ENCODE data around the gene KAT5. TPM values are rescaled to one million over a fixed set of nuclear protein-coding genes. Genes with fewer than 3 reads are reported as not detected.
"Not testable (repeated sequence)": the region's sequence is repeated elsewhere in the genome, so short reads cannot be mapped to it uniquely, and the experiment has no call there.

The KAT5 gene
- polyA plus RNA-seq, 1 donor from 2014 or later: 102 TPM

GRCh38 chr11:65685981-65686380 is 26.1 kb upstream of the KAT5 start:
- no peak overlapping the region for H3K4me2 ChIP-seq (ENCODE audit: low read length)
- no peak overlapping the region for H2AFZ ChIP-seq (ENCODE audit: low read depth, low read length)
- H3K9me2 ChIP-seq (ENCODE audit: insufficient read depth, low read length): no peaks in the 10 kb centered on the region
- no peaks in the 10 kb centered on the region for H3F3A ChIP-seq (ENCODE audit: insufficient read depth, low read length, poor library complexity, severe bottlenecking)
- no peak overlapping the region for H3K4me3 ChIP-seq (ENCODE audit: low read length)
- no peak for TF ChIP-seq EP300 (conservative IDR thresholded peaks at IDR 0.05; ENCODE audit: poor library complexity, severe bottlenecking)
- TF ChIP-seq POLR2AphosphoS5 (IDR thresholded peaks at IDR 0.05): no peak
- TF ChIP-seq RAD21 (conservative IDR thresholded peaks at IDR 0.05): no peak
- TF ChIP-seq EZH2 (IDR thresholded peaks at IDR 0.05; ENCODE audit: borderline replicate concordance, insufficient read depth, low read length, poor library complexity, severe bottlenecking): no peak
- TF ChIP-seq MXI1 (conservative IDR thresholded peaks at IDR 0.05; ENCODE audit: poor library complexity, severe bottlenecking): no peak
- no peak for TF ChIP-seq REST (IDR thresholded peaks at IDR 0.05; ENCODE audit: borderline replicate concordance)
- TF ChIP-seq SMC3 (conservative IDR thresholded peaks at IDR 0.05; ENCODE audit: poor library complexity): no peak
- H3K9ac ChIP-seq (ENCODE audit: low read length): no peak overlapping the region
- no peaks in the 10 kb centered on the region for H3K27me3 ChIP-seq (ENCODE audit: insufficient read depth, low read depth, low read length)
- H3K9me3 ChIP-seq (ENCODE audit: low read length): no peaks in the 10 kb centered on the region
- no peaks in the 10 kb centered on the region for H4K20me1 ChIP-seq (ENCODE audit: insufficient read depth)
- H3K27ac ChIP-seq (ENCODE audit: low read length): no peak overlapping the region
- no peaks in the 10 kb centered on the region for H3K79me2 ChIP-seq (replicated peaks; ENCODE audit: insufficient read depth, low read length)
- no peaks in the 10 kb centered on the region for H3K36me3 ChIP-seq (ENCODE audit: insufficient read depth, low read length)

GRCh38 chr11:65691847-65692246 is 20.2 kb upstream of the KAT5 start:
- H3K4me2 ChIP-seq (ENCODE audit: low read length); H4K20me1 ChIP-seq (ENCODE audit: insufficient read depth); H3K9me2 ChIP-seq (ENCODE audit: insufficient read depth, low read length); H2AFZ ChIP-seq (ENCODE audit: low read depth, low read length); H3F3A ChIP-seq (ENCODE audit: insufficient read depth, low read length, poor library complexity, severe bottlenecking); H3K27ac ChIP-seq (ENCODE audit: low read length); H3K4me3 ChIP-seq (ENCODE audit: low read length); H3K36me3 ChIP-seq (ENCODE audit: insufficient read depth, low read length); H3K9me3 ChIP-seq (ENCODE audit: low read length); H3K27me3 ChIP-seq (ENCODE audit: insufficient read depth, low read depth, low read length); H3K9ac ChIP-seq (ENCODE audit: low read length); H3K79me2 ChIP-seq (replicated peaks; ENCODE audit: insufficient read depth, low read length): not testable (repeated sequence)

GRCh38 chr11:65692367-65692766 is 19.7 kb upstream of the KAT5 start:
- Histone ChIP-seq H3F3A (ENCODE audit: insufficient read depth, low read length, poor library complexity, severe bottlenecking) (no peaks in the 10 kb centered on the region), H4K20me1 (ENCODE audit: insufficient read depth) (no peaks in the 10 kb centered on the region), H3K36me3 (ENCODE audit: insufficient read depth, low read length) (no peaks in the 10 kb centered on the region), H3K9ac (ENCODE audit: low read length) (no peak overlapping the region), H3K9me2 (ENCODE audit: insufficient read depth, low read length) (no peaks in the 10 kb centered on the region), H3K4me2 (ENCODE audit: low read length) (no peak overlapping the region), H3K4me3 (ENCODE audit: low read length) (no peak overlapping the region), H3K79me2 (replicated peaks; ENCODE audit: insufficient read depth, low read length) (no peaks in the 10 kb centered on the region), H3K27ac (ENCODE audit: low read length) (no peak overlapping the region), H3K9me3 (ENCODE audit: low read length) (no peaks in the 10 kb centered on the region), H2AFZ (ENCODE audit: low read depth, low read length) (no peak overlapping the region), H3K27me3 (ENCODE audit: insufficient read depth, low read depth, low read length) (no peaks in the 10 kb centered on the region)
- TF ChIP-seq TAF1 (IDR thresholded peaks at IDR 0.05; ENCODE audit: low read depth) (no peak), POLR2AphosphoS5 (IDR thresholded peaks at IDR 0.05) (no peak), EP300 (conservative IDR thresholded peaks at IDR 0.05; ENCODE audit: poor library complexity, severe bottlenecking) (no peak), CTCF (IDR thresholded peaks at IDR 0.05; ENCODE audit: poor library complexity, severe bottlenecking) (no peak)
